ENCODE results near the gene TUBB4B. TPM values are rescaled to one million over a fixed set of nuclear protein-coding genes. Genes with fewer than 3 reads are reported as not detected.

TUBB4B gene
- total and polyA plus RNA-seq, 2 donors from 2014 or later, result 258 to 394 TPM

GRCh38 chr9:137222190-137223077 lies 18.7 kb upstream of the TUBB4B start, which contains the start of gene RNF208:
TSS of gene RNF208 (minus strand) at chr9:137222240. CDS start at chr9:137221212, 1,028 bp downstream.
- intact Hi-C loops (cut with DNase I), result no loop called here
- DNase-seq, result peak in 2 of 5 donors; percentile 43 to 84
- Histone ChIP-seq H3K4me3 (ENCODE audit: low read length in 3 of 3) (peak within 1 kb of the TSS in 2 of 3 donors; percentile 34 to 81), H3K4me1 (ENCODE audit: control insufficient read depth in 2 of 3, insufficient read depth in 2 of 3, low read depth in 1 of 3, low read length in 3 of 3) (peaks cover 0 to 35% (median 8%) of the 10 kb centered on the region in 3 donors), H3K9ac (ENCODE audit: low read length in 3 of 3) (peak within 1 kb of the TSS in 2 of 3 donors; percentile 52 to 71), H3K27ac (ENCODE audit: low read depth in 2 of 2, low read length in 2 of 2) (peak within 1 kb of the TSS; percentile 9 to 85), H3K9me3 (ENCODE audit: control insufficient read depth in 2 of 3, insufficient read depth in 1 of 3, low read length in 3 of 3) (no peaks in the 10 kb centered on the region), H3K36me3 (ENCODE audit: control insufficient read depth in 2 of 3, insufficient read depth in 3 of 3, low read length in 3 of 3) (no peaks in the 10 kb centered on the region), H3K27me3 (ENCODE audit: control insufficient read depth, insufficient read depth, low read length) (no peaks in the 10 kb centered on the region)
- FAIRE-seq, result no peak
- TF ChIP-seq CTCF (IDR thresholded peaks at IDR 0.05; ENCODE audit: borderline replicate concordance, extremely low read depth, insufficient read depth), result no peak

DNA sequence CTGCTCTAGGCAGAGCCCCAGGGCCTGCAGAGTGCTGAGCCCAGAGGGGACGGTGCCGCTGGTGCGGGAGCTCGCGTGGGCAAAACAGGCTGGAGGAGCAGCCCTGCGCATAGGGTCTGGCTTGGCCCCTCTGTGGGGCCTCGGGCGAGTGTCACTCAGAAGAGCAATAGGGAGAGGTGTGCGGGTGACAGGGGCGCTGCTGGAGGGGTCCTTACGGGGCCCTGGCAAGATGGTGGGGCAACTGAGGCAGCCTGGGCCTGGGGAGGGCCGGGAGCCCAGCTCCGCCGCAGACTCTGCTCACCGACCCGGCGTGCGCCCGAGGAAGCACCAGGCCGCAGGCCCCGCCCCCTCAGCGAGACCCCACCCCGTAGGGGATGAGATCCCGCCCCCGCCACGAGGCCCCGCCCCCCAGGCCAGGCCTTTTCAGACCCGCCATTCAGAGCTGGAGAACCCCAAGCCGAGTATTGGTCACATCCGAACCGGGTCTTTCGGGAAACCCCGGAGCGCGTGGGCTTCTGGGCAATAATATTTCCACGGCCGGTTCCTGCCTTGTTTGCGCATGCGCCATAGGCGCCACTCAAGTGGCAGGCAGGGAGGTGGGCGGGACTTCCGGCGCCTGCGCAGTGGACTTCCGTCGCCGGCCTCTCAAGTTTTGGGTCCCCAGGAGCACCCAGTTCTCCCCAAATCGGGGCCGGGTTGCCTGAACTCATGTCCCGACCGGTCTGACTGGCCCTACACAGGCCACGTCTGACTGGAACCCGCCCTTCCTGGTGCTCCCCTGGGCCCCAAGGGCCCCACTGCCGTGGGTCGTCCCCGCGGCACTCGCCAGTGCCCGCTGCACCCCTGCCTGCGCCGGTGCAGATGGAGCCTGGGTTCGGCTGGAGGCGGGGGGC lies 17.8 kb upstream of the TUBB4B start:
- Histone ChIP-seq H3K27me3 (ENCODE audit: control insufficient read depth, insufficient read depth, low read length) (no peaks in the 10 kb centered on the region), H3K27ac (ENCODE audit: low read depth in 2 of 2, low read length in 2 of 2) (peak overlapping the region; percentile 85), H3K9me3 (ENCODE audit: control insufficient read depth in 2 of 3, insufficient read depth in 1 of 3, low read length in 3 of 3) (no peaks in the 10 kb centered on the region), H3K9ac (ENCODE audit: low read length in 3 of 3) (peak overlapping the region in 2 of 3 donors; percentile 76 to 98), H3K4me1 (ENCODE audit: control insufficient read depth in 2 of 3, insufficient read depth in 2 of 3, low read depth in 1 of 3, low read length in 3 of 3) (peaks cover 0 to 33% (median 8%) of the 10 kb centered on the region in 3 donors), H3K4me3 (ENCODE audit: low read length in 3 of 3) (peak overlapping the region; percentile 67 to 81 (median 67)), H3K36me3 (ENCODE audit: control insufficient read depth in 2 of 3, insufficient read depth in 3 of 3, low read length in 3 of 3) (no peaks in the 10 kb centered on the region)
- TF ChIP-seq CTCF (IDR thresholded peaks at IDR 0.05; ENCODE audit: borderline replicate concordance, extremely low read depth, insufficient read depth), result no peak
- FAIRE-seq (peak; percentile 56), DNase-seq (peak; percentile 98 to 99 (median 99))
- intact Hi-C loops (cut with DNase I), result no loop called here

DNA sequence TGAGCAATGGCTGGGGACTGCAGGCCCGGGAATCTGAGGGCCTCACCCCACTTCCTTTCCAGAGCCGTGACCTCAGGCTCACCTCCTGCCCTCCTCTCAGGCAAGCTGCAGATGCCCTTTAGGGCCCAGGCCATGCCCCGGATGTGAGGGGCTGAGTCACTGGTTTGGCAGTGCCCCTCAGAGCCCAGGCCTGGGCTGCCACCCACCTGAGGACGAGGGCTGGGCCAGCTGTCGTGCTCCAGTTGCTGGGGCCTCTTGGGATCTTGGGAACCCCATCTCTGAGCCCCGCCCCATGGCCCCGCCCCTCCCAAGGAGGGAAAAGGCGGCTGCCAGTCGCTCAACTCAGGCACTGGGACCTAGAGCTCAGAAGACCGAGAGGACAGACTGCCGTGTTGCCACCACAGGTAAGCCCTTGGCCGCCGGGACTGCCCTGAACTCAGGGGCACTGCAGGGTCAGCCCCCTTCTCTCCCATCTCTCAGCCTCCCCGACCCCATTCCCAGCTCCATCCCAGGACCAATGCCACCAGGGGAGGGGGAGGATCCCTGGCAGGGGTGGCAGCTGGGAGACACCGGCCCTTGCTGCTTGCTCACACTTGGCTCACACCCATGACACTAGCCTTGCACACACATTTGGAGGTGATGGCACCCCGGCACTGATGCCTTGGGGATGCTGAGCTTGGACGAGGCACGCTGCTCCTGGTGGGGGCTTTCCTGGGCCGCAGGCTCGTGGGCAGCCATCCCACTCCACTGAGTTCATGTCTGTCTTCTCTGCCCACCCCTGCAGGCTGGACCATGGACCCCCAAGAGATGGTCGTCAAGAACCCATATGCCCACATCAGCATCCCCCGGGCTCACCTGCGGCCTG lies 16.0 kb upstream of the TUBB4B start, which contains the start of gene CYSRT1:
CYSRT1 (plus strand) TSS at position 345 of the 865 bp plus-strand sequence; CDS start at position 793, 448 bp downstream.
- H3K36me3 ChIP-seq (ENCODE audit: control insufficient read depth in 2 of 3, insufficient read depth in 3 of 3, low read length in 3 of 3), result no peaks in the 10 kb centered on the region
- H3K4me1 ChIP-seq (ENCODE audit: control insufficient read depth in 2 of 3, insufficient read depth in 2 of 3, low read depth in 1 of 3, low read length in 3 of 3), result peaks cover 0 to 35% (median 18%) of the 10 kb centered on the region in 3 donors
- no peaks in the 10 kb centered on the region for H3K9me3 ChIP-seq (ENCODE audit: control insufficient read depth in 2 of 3, insufficient read depth in 1 of 3, low read length in 3 of 3)
- no peak for TF ChIP-seq CTCF (IDR thresholded peaks at IDR 0.05; ENCODE audit: borderline replicate concordance, extremely low read depth, insufficient read depth)
- H3K4me3 ChIP-seq (ENCODE audit: low read length in 3 of 3), result peak within 1 kb of the TSS in 2 of 3 donors; percentile 67 to 81
- no peaks in the 10 kb centered on the region for H3K27me3 ChIP-seq (ENCODE audit: control insufficient read depth, insufficient read depth, low read length)
- DNase-seq (peak in 1 of 5 donors; percentile 65), FAIRE-seq (no peak)
- intact Hi-C loops (cut with DNase I), result no loop called here
- H3K9ac ChIP-seq (ENCODE audit: low read length in 3 of 3), result peak within 1 kb of the TSS in 1 of 3 donors; percentile 98
- H3K27ac ChIP-seq (ENCODE audit: low read depth in 2 of 2, low read length in 2 of 2), result no peak within 1 kb of the TSS

Data from kidney (tissue), 14 donors.